GM06990 (cell line): ENCODE results near the gene SCMH1.

ENCODE experiments used
- DNase-seq: peaks from one replicate; pipeline ENCODE4 v3.0.0-alpha.2; 2011; ENCODE audit not compliant: insufficient read length; ENCODE audit errors: extremely low read depth
- H3K27me3 ChIP-seq: replicated peaks from 2 replicates; pipeline ENCODE4 v1.6.0; 2011; ENCODE audit warnings: low read length; ENCODE audit not compliant: control insufficient read depth, insufficient read depth
- H3K36me3 ChIP-seq: 2 replicates; pipeline ENCODE4 v1.5.1; 2011; ENCODE audit warnings: low read length; ENCODE audit not compliant: control insufficient read depth, insufficient read depth
- H3K4me3 ChIP-seq: replicated peaks from 2 replicates; pipeline ENCODE4 v1.5.1; 2011; ENCODE audit warnings: low read depth, mild to moderate bottlenecking, control low read depth, low read length
- TF ChIP-seq, protein P1 (sequence below): IDR thresholded peaks from 2 replicates; pipeline ENCODE4 v1.5.1; 2011; ENCODE audit warnings: low read length, control low read depth, mild to moderate bottlenecking, inconsistent platforms; ENCODE audit not compliant: insufficient read depth, poor library complexity, severe bottlenecking

Gene SCMH1

DNA sequence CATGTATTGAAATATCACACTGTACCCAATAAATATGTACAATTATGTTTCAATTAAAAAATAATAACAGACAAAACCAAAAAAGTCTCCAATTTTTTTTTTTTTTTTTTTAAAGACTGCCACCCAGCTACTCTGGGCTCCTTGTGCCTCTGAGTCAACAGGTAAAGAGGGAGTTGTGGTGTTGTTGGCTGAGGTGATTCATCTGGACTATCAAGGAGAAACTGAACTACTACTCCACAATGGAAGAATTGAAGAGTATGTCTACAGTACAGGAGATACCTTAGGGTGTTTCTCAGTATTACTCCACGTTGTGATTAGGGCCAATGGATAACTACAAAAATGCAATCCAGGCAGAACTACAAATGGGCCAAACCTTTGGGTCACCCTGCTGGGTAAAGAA is 67.9 kb downstream of the SCMH1 start:
- no peaks in the 10 kb centered on the region for H3K27me3 ChIP-seq
- no peaks in the 10 kb centered on the region for H3K36me3 ChIP-seq
- no peak for DNase-seq

GRCh38 chr1:41173651-41174050 is 68.5 kb downstream of the SCMH1 start:
- TF ChIP-seq, protein P1, sequence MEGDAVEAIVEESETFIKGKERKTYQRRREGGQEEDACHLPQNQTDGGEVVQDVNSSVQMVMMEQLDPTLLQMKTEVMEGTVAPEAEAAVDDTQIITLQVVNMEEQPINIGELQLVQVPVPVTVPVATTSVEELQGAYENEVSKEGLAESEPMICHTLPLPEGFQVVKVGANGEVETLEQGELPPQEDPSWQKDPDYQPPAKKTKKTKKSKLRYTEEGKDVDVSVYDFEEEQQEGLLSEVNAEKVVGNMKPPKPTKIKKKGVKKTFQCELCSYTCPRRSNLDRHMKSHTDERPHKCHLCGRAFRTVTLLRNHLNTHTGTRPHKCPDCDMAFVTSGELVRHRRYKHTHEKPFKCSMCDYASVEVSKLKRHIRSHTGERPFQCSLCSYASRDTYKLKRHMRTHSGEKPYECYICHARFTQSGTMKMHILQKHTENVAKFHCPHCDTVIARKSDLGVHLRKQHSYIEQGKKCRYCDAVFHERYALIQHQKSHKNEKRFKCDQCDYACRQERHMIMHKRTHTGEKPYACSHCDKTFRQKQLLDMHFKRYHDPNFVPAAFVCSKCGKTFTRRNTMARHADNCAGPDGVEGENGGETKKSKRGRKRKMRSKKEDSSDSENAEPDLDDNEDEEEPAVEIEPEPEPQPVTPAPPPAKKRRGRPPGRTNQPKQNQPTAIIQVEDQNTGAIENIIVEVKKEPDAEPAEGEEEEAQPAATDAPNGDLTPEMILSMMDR = no peak
- no peak for DNase-seq
- H3K4me3 ChIP-seq = no peak overlapping the region
- no peaks in the 10 kb centered on the region for H3K27me3 ChIP-seq
- no peaks in the 10 kb centered on the region for H3K36me3 ChIP-seq

More for the DNA sequence above, 67.9 kb downstream of the SCMH1 start:
- H3K4me3 ChIP-seq = no peak overlapping the region
- TF ChIP-seq, protein P1 = no peak

DNA sequence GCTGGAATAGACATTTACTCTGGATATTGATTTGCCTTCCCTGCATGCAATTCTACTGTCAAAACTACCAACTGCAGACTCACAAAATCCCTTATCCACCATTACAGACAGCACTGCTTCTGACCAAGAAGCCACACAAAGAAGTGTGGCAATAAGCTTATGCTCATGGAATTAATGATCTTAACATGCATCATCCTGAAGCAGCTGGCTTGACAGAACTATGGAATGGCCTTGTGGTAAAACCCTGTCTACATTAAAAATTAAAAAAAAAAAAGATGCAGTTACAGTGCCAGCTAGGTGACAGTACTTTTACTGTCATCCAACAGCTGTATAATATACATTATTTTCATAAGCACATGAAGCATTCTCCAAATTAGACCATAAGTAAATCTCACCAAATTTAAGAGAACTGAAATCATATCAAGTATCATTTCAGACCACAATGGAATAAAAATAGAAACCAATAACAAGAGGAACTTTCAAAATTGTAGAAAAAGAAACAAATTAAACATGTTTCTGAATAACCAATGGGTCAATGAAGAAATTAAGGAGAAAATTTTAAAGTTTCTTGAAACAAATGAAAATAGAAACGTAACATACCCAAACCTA is 70.7 kb downstream of the SCMH1 start:
- Histone ChIP-seq H3K27me3 (no peaks in the 10 kb centered on the region), H3K36me3 (no peaks in the 10 kb centered on the region), H3K4me3 (no peak overlapping the region)
- TF ChIP-seq, protein P1 = no peak
- peak; percentile 25 for DNase-seq

GRCh38 chr1:41169799-41170180 is 72.3 kb downstream of the SCMH1 start:
- TF ChIP-seq, protein P1 = no peak

GRCh38 chr1:41169066-41169798 is 72.9 kb downstream of the SCMH1 start:
- Histone ChIP-seq H3K36me3 (no peaks in the 10 kb centered on the region), H3K4me3 (no peak overlapping the region), H3K27me3 (no peaks in the 10 kb centered on the region)
- TF ChIP-seq, protein P1 = no peak
- no peak for DNase-seq

More at GRCh38 chr1:41169799-41170180, 72.3 kb downstream of the SCMH1 start:
- no peaks in the 10 kb centered on the region for H3K36me3 ChIP-seq
- DNase-seq = no peak
- H3K27me3 ChIP-seq = no peaks in the 10 kb centered on the region
- H3K4me3 ChIP-seq = no peak overlapping the region
